ENCODE data around the gene ESYT2. TPM values are rescaled to one million over a fixed set of nuclear protein-coding genes. Genes with fewer than 3 reads are reported as not detected.

The ESYT2 gene
- total and polyA plus RNA-seq, 9 of the 15 experiments (the other 6 are each of a cell fraction or from before 2014, with no cell fraction given): 5.8 to 86.9 (median 64.7) TPM

GRCh38 chr7:158834878-158835784, 5.8 kb upstream of the ESYT2 start (continued):
- TF ChIP-seq ERF (CRISPR knock-in tag; IDR thresholded peaks at IDR 0.05) (peak; percentile 40; the same call in 1 of the 2 replicates), ZNF639 (CRISPR knock-in tag; conservative IDR thresholded peaks at IDR 0.05 in 1 of 2, IDR thresholded peaks at IDR 0.05 in 1 of 2) (peak in 1 of 2 experiments; percentile 78; a peak in 1 of 4 replicates), MTA2 (IDR thresholded peaks at IDR 0.05; ENCODE audit: low read depth) (peak; percentile 93), TCF7 (IDR thresholded peaks at IDR 0.05; ENCODE audit: borderline replicate concordance) (peak; percentile 67; the same call in 1 of the 2 replicates), TFE3 (CRISPR knock-in tag; IDR thresholded peaks at IDR 0.05) (peak; percentile 99), PTTG1 (tag; IDR thresholded peaks at IDR 0.05; ENCODE audit: low read depth) (no peak), FOSL1 (tag; conservative IDR thresholded peaks at IDR 0.05) (peak; percentile 90), L3MBTL2 (IDR thresholded peaks at IDR 0.05) (peak; percentile 54; the same call in 1 of the 2 replicates), ZNF584 (CRISPR knock-in tag; IDR thresholded peaks at IDR 0.05; ENCODE audit: low read depth) (peak; percentile 60), KHSRP (IDR thresholded peaks at IDR 0.05) (peak; percentile 80), FOXM1 (IDR thresholded peaks at IDR 0.05; ENCODE audit: low read depth) (peak; percentile 90), FOXM1 (CRISPR knock-in tag; IDR thresholded peaks at IDR 0.05; ENCODE audit: low read depth) (no peak), ZBTB11 (CRISPR knock-in tag; IDR thresholded peaks at IDR 0.05) (peak in 1 of 3 experiments; percentile 83; a peak in 2 of 6 replicates), ZNF445 (CRISPR knock-in tag; IDR thresholded peaks at IDR 0.05; ENCODE audit: low read depth) (0 out of 2 replicates have a peak, but pooled peaks have one; percentile 62), VEZF1 (CRISPR knock-in tag; IDR thresholded peaks at IDR 0.05) (peak; percentile 67), MTA3 (IDR thresholded peaks at IDR 0.05; ENCODE audit: borderline replicate concordance) (0 out of 2 replicates have a peak, but pooled peaks have one; percentile 41), FOXK2 (conservative IDR thresholded peaks at IDR 0.05 in 1 of 2, IDR thresholded peaks at IDR 0.05 in 1 of 2; ENCODE audit: low read depth in 2 of 2) (peak; percentile 40 to 51; a peak in 3 of 4 replicates)

Data from K562 (cell line).